Stimulated activated CD8-positive, alpha-beta memory T cell treated with anti-CD3 and anti-CD28 coated beads, Interleukin-12 subunit alpha, Interleukin-12 subunit beta, amount 100 ng/mL, for 4 hours (primary cell): Measurements from ENCODE around the gene KCNQ1OT1.

Source experiments
- DNase-seq: peaks from one replicate; pipeline ENCODE4 v3.0.0-alpha.2; 2020; ENCODE audit warnings: low read depth

The KCNQ1OT1 gene

GRCh38 chr11:2699531-2700414 is at the start of gene KCNQ1OT1:
TSS of gene KCNQ1OT1 (minus strand) at chr11:2699994.
- DNase-seq: peak; percentile 74

DNA sequence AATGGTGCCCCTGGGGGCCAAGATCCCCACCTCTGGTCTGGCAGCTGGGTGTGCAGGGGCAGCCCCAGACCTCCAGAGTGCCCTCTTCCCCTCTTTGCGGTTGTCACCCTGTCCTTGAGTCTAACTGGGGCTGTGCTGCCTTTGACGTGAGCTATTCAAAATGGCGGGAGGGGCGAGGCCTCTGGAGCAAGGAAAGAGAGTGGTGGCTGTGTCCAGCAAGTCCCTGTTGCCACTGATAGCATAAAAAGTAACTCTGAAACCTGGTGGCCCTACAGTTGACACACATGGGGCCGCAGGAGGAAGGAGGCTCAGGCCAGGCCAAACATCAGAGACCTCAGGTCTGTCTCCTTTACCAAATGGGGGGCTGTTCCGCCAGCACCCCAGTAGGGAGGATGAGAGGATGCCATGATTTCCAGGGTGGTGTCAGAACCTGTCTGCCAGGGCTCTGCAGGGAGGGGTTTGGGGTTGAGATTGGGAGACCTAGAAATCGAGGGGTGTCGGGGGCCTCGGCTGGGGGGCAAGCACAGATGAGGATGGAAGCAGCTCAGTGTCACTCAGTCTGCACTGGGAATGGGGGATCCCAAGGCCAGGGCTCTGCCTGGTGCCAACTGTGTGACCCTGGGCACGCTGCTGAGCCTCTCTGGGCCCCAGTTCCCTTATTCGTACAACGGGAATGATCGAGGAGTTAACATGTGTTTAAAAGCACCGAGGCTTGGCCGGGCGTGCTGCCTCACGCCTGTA is 49.2 kb upstream of the KCNQ1OT1 start:
- no peak for DNase-seq

GRCh38 chr11:2748061-2748813 is 48.4 kb upstream of the KCNQ1OT1 start:
- DNase-seq: no peak

DNA sequence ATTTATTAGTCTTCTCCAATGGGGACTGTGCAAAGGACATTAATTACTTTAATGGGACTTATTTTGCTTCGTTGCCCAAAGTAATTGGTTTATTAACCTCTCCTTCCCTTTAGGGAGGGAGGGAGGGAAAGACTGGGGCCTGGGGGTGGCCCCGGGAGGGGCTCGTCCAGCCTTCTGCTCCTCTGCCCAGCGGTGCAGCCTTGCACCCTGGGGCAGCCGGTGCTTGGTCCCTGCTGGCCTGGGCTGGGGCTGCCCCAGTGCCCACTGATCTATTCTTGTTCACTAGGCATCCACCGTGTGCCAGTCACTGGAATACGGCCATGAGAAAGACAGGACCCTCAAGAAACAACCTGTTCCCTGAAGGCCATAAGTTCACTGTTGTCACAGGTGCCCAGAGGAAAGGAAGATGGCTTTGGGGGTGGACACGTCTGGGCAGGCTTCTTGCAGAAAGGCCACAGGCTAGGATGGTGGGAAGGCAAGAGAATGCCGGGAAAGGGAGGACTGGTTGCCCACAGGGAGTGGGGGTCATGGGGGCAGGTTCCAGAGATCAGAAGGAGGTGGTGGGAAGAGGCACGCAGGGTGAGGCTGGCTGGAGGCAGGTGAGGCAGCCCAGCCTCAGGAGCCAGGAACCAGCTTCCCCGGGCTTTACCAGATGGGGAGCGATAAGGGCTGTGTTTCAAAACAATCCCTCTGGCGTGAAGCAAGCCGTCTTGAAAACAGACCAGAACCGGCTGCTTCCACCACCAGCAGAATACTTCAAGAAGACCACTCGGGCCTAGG is 47.6 kb upstream of the KCNQ1OT1 start:
- no peak for DNase-seq

GRCh38 chr11:2746401-2747247 is 46.8 kb upstream of the KCNQ1OT1 start:
- no peak for DNase-seq

DNA sequence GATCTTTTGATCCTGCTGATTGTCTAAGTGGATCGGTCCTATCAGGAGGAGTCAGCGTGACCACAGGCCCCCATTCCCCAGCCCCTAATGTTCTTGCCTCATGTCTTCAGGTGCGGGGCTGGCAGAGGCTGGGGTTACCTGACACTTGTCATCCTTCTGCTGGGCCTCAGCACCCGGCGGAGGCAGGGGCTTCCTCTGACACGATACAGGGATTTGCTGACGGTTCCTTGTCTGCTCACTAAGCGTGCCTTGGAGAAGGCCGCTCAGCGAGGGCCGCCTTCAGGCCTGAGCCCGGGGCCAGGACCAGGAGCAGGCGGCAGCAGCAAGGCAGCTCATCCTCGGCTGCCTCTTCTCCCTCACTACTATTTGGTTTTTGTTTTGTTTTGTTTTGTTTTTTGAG is 45.7 kb upstream of the KCNQ1OT1 start:
- DNase-seq: no peak

- no peak for DNase-seq
These were observed 44.4 kb upstream of the KCNQ1OT1 start for GRCh38 chr11:2744166-2744565.

GRCh38 chr11:2743427-2744110 is 43.8 kb upstream of the KCNQ1OT1 start:
- DNase-seq: no peak

GRCh38 chr11:2742611-2743426 is 43.0 kb upstream of the KCNQ1OT1 start:
- DNase-seq: no peak

GRCh38 chr11:2742201-2742600 is 42.4 kb upstream of the KCNQ1OT1 start:
- no peak for DNase-seq

DNA sequence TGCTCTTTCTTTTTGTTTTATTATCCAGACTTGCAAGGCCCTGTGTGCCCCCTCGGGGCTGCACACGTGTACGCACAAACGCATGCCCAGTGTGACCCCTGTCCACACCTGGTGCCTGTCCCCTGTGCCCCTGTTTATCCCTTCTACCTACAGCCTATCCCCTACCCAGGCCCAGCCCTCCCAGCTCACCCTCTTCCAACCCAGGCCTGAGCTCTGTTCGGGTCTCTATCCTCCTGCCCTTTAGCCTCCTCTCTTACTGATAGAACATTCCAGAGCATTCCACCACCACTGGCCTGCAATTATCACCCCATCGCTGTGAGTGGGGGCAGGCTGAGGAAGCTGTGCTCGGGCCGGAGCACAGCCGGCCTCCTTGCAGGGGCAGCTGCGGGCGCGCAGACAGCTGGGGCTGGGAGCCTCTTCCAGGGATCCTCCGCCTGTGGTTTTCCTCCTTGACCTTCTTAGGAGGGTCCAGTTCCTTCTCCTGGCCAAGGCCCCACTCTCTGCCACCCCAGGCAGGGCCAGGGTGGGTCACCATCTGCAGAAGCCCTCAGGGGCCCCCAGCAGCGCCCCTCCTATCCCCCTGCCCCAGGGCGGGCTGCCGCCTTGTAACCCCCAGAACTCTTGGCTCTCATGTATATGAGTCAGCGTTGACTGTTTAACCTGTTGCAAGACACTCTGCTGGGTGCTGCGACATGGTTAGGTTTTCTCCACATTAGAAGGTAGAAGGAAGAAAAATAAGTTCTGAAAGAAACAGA is 41.8 kb upstream of the KCNQ1OT1 start:
- DNase-seq: no peak

GRCh38 chr11:2741006-2741376 is 41.2 kb upstream of the KCNQ1OT1 start:
- DNase-seq: no peak

DNA sequence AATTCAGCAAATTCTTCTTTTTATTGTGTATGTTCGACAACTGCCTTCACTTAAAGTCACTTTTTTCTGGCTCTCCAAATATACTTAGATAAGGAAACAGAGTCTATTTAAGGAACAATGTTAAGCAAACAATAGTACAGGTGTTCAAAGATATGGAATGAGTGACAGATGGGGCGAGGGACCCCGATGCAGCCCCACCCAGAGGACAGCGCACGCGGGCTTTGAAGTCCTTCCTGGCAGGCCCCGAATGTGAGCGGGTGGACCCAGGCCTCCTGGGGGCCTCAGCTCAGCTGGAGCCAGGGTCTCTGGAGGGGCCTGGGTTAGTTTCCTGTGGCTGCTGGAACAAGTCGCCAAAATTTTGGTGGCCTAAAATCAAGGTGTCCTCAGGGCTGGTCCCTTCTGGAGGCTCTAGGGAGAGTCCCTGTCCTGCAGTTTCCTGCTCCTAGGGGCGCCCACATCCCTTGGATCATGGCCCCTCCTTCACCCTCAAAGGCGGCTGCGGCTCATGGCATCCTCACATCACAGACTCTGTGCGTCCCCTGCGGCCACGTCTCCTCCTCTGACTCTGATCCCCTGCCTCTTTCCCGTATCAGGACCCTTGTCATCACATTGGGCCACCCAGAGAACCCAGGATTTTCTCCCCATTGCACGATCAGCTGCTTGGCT is 40.6 kb upstream of the KCNQ1OT1 start:
- no peak for DNase-seq

DNA sequence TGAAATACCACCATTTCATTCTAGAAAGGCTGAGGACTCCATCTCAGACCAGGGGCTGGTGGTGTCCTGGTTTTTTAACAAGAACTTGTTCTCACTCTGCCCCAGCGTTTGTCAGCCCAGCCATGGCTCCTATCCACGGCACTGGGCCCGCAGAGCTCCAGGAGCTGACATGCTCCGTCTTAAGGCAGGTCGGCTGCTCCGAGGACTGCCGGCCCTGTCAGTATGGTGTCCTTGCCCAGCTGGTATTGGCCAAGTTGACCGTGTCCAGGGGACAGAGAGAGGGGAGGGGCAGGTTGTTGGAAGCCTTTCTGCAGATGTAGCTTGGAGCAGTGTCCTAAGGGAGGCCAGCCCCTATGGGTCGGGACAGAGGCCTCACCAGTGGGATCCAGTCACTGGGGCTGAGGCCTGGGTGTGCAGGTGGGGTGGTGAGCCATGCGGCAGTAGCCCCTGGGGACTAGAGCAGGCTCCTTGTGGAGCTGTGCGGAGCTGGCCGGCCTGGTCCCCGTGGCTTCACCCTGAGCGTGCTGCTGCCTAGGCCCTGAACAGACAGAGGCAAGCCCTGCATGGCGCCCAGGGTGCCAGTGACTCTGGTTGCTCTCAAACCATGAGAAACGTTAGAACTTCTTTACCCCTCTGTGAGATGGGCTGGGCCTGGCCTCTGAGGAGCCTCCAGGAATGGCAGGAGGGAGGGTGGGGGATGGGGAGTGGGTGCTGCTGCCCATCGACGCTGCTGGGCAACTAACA is 39.9 kb upstream of the KCNQ1OT1 start:
- no peak for DNase-seq

DNA sequence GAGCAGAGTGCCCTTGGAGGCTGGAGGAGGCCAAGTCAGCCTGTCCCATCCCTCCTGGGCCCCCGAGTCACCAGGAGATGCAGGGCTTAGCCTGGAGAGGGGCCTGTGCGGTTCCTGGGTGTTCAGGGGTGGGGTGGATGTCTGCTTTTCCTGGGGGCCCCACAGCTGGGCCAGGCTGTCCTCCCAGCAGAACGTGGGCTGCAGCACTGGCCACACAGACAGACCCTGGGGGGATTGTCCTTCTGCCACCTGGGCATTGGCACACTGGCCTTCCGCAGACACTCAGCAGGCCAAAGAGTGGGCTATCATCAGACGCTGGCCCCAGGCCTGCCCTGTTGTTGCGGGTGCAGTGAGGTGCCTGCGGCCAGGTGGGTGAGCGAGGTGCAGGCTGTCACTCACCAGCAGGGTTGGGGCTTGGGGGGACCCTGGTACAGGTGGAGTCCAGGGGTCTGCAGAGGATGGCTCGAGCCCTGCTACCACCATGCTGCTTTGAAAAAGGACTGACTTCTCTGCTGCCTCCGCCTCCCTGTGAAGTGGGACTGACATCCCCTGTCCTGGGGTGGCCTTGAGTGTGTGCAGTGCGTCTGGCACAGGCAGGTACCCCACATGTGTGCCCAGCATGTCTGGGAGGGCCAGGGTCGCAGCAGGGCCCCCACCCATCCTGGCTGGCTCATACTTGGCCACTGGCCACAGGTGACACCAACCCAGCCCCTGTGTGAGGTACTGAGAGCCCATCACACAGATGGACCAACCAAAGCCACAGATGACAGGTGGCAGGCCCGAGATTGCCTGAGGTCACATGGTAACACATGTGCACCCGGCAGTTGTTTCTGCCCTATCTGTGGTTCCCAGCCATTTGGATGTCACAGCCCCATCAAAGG is 39.0 kb upstream of the KCNQ1OT1 start:
- no peak for DNase-seq

GRCh38 chr11:2737866-2738265 is 38.1 kb upstream of the KCNQ1OT1 start:
- no peak for DNase-seq
